Adrenal gland (tissue), 12 donors: ENCODE measurements around the gene AOC1. TPM values are rescaled to one million over a fixed set of nuclear protein-coding genes. Genes with fewer than 3 reads are reported as not detected.

Source experiments
- DNase-seq, 7 donors: peaks; one replicate each; pipeline ENCODE4 v3.0.0-alpha.2; 2019 to 2020
- H3K27ac ChIP-seq, 5 donors: fragments of 200-600 bp; sonication (generic) in 4 of 5; 1 replicate in 3 of 5; 2 replicates in 2 of 5; pipeline versions ENCODE4 v1.5.1 to v1.8.0; 2016 to 2020; ENCODE audit warnings: mild to moderate bottlenecking in 1 of 5
- H3K27me3 ChIP-seq: fragments of 200-600 bp; 2 replicates; pipeline ENCODE4 v1.8.0; 2021
- H3K36me3 ChIP-seq, 2 donors: fragments of 200-600 bp; replicated peaks in 1 of 2; 1 replicate in 1 of 2; 2 replicates in 1 of 2; pipeline versions ENCODE4 v1.5.1 to v1.8.0; 2018 to 2022
- H3K4me1 ChIP-seq, 2 donors: fragments of 200-600 bp; replicated peaks in 1 of 2; 1 replicate in 1 of 2; 2 replicates in 1 of 2; pipeline versions ENCODE4 v1.5.1 to v1.8.0; 2018 to 2021
- H3K4me3 ChIP-seq, 4 donors: fragments of 200-600 bp; sonication (generic) in 3 of 4; one replicate each; pipeline ENCODE4 v1.5.1; 2016 to 2018
- H3K9me3 ChIP-seq, 3 donors: fragments of 200-600 bp; sonication (generic) in 1 of 3; replicated peaks in 1 of 3; 1 replicate in 2 of 3; 2 replicates in 1 of 3; pipeline versions ENCODE4 v1.5.1 to v1.8.0; 2016 to 2021
- WGBS, 4 donors: extraction: QIAGEN DNeasy Blood & Tissue Kit in 2 of 4; methylation state at CpG; one replicate each; pipeline versions ENCODE4 v1.1.5 to v1.1.7; 2013 to 2017; 5-methylcytosine and 5-hydroxymethylcytosine counted together
- intact Hi-C, 2 donors: fragments of 100-400 bp; cut with DNase I; formaldehyde crosslinking; loops; one replicate each; pipeline versions ENCODE4 v1.14.1 to v1.15.0; 2022 to 2023
- polyA plus RNA-seq, 3 donors: library from polyadenylated mRNA; stranded (reverse); fragments of 200-250 nt in 2 of 3; fragments of 350-450 nt in 1 of 3; fragmentation: Illumina TruSeq in 1 of 3; extraction: RNeasy Lipid Tissue Mini Kit (QIAGEN cat#74804) in 1 of 3; gene quantifications; one replicate each; pipeline ENCODE4 v1.2.3, GENCODE V29; 2013 to 2014
- total RNA-seq, 9 donors: library from RNA; depleted of rRNA in 4 of 9; stranded (reverse); fragments of >200 nt in 4 of 9; fragments of 120-200 nt in 1 of 9; fragmentation: NEBNext Ultra II Directional in 1 of 9; extraction: Animal tissue kit (Norgen Biotek cat#: 25700) in 1 of 9; gene quantifications; one replicate each; pipeline versions ENCODE4 v1.1.0 to v1.2.4, GENCODE V29; 2013 to 2023
- TF ChIP-seq, protein P1 (sequence below), 6 experiments: fragments of 450-650 bp in 4 of 6; fragments of 200-600 bp in 2 of 6; sonication (generic) in 1 of 6; IDR thresholded peaks; 1 replicate in 5 of 6; 2 replicates in 1 of 6; pipeline versions ENCODE4 v1.5.1 to v1.8.0; 2016 to 2021; ENCODE audit warnings: antibody characterized with exemption in 6 of 6, mild to moderate bottlenecking in 2 of 6, moderate library complexity in 1 of 6
- donor health status: healthy with polysubstance abuse.
- donor health status: Bipolar disorder and iron deficiency.
- donor health status: DM: yes; HTN: yes; CAD: no.
- donor health status: DM: no; HTN: no; CAD: no.
- donor health status: DM: no; HTN: no; CAD: no.
- donor health status: DM: yes; HTN: yes; CAD: no.

The AOC1 gene
- total and polyA plus RNA-seq, 12 donors = 0.10 to 0.32 (median 0.15) TPM; not detected in 7

DNA sequence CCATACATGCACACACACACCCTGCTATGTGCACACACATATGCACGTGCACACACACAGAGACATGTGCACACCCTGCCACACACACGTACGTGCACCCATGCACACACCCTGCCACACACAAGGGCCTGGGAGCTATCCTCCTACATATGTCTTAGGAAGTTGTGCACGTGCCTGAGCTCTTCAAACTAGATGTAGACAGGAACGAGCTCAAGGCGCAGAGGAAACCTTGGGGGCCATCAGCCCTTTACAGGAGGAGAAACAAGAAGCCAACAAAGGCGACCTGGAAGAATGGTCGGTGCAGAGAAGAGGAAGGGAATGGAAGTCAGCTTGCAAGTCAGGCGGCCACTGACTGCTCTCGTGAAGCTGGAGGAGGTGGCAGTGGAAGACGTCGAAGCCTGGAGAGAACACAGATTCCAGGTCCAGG lies 58.7 kb downstream of the AOC1 start:
- intact Hi-C loops = no loop called here
- 70 to 77% (median 73%) methylated on average over 12 of the region's 12 CpGs for WGBS, 4 donors

More for the DNA sequence above, 58.7 kb downstream of the AOC1 start:
- no peaks in the 10 kb centered on the region for H3K27me3 ChIP-seq
- no peak overlapping the region for H3K4me3 ChIP-seq
- TF ChIP-seq, protein P1, sequence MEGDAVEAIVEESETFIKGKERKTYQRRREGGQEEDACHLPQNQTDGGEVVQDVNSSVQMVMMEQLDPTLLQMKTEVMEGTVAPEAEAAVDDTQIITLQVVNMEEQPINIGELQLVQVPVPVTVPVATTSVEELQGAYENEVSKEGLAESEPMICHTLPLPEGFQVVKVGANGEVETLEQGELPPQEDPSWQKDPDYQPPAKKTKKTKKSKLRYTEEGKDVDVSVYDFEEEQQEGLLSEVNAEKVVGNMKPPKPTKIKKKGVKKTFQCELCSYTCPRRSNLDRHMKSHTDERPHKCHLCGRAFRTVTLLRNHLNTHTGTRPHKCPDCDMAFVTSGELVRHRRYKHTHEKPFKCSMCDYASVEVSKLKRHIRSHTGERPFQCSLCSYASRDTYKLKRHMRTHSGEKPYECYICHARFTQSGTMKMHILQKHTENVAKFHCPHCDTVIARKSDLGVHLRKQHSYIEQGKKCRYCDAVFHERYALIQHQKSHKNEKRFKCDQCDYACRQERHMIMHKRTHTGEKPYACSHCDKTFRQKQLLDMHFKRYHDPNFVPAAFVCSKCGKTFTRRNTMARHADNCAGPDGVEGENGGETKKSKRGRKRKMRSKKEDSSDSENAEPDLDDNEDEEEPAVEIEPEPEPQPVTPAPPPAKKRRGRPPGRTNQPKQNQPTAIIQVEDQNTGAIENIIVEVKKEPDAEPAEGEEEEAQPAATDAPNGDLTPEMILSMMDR (IDR thresholded peaks at IDR 0.05) = no peak
- H3K9me3 ChIP-seq = no peaks in the 10 kb centered on the region
- H3K27ac ChIP-seq = no peak overlapping the region
- no peaks in the 10 kb centered on the region for H3K4me1 ChIP-seq
- no peak for DNase-seq
- H3K36me3 ChIP-seq = no peaks in the 10 kb centered on the region

Other genes with a start within 250 kb of the AOC1 start
- gene GIMAP6, start 220.1 kb upstream of the AOC1 start, total RNA-seq = 10 to 100 TPM; 12.6 to 50.6 (median 27.6) TPM
- gene GIMAP6, start 220.1 kb upstream of the AOC1 start, polyA plus RNA-seq = 10 to 100 TPM in 2 of 3 donors, 1 to 10 TPM in 1; 9.9 to 12.9 (median 11.0) TPM
- gene GIMAP2, start 166.8 kb upstream of the AOC1 start, total RNA-seq = 10 to 100 TPM in 7 of 9 donors, 1 to 10 TPM in 2; 6.6 to 23.6 (median 15.4) TPM
- gene GIMAP2, start 166.8 kb upstream of the AOC1 start, polyA plus RNA-seq = 10 to 100 TPM in 1 of 3 donors, 1 to 10 TPM in 2; 5.2 to 10.9 (median 7.8) TPM
- 10 to 100 TPM in 1 of 9 donors, 1 to 10 TPM in 8; 1.6 to 11.2 (median 6.6) TPM for gene GIMAP1, start 135.9 kb upstream of the AOC1 start, total RNA-seq
- 1 to 10 TPM; 1.5 to 4.7 (median 4.2) TPM for gene GIMAP1, start 135.9 kb upstream of the AOC1 start, polyA plus RNA-seq
- gene GIMAP5, start 115.1 kb upstream of the AOC1 start, total RNA-seq = 10 to 100 TPM in 8 of 9 donors, 1 to 10 TPM in 1; 7.9 to 65.0 (median 18.9) TPM
- gene GIMAP5, start 115.1 kb upstream of the AOC1 start, polyA plus RNA-seq = 10 to 100 TPM; 13.2 to 32.9 (median 29.7) TPM
- gene TMEM176B, start 52.2 kb upstream of the AOC1 start, total RNA-seq = 10 to 100 TPM in 8 of 9 donors, 1 to 10 TPM in 1; 1.8 to 99.1 (median 39.7) TPM
- 10 to 100 TPM; 12.0 to 33.6 (median 12.6) TPM for gene TMEM176B, start 52.2 kb upstream of the AOC1 start, polyA plus RNA-seq
- 10 to 100 TPM in 8 of 9 donors, under 1 TPM in 1; 0.78 to 70.9 (median 28.0) TPM for gene TMEM176A, start 51.7 kb upstream of the AOC1 start, total RNA-seq
- gene TMEM176A, start 51.7 kb upstream of the AOC1 start, polyA plus RNA-seq = 10 to 100 TPM; 14.6 to 46.4 (median 15.7) TPM
- 10 to 100 TPM in 1 of 9 donors, 1 to 10 TPM in 8; 1.1 to 10.7 (median 4.7) TPM for gene KCNH2, start 125.8 kb downstream of the AOC1 start, total RNA-seq
- 10 to 100 TPM in 1 of 3 donors, 1 to 10 TPM in 2; 4.5 to 18.7 (median 6.8) TPM for gene KCNH2, start 125.8 kb downstream of the AOC1 start, polyA plus RNA-seq
- 10 to 100 TPM in 7 of 9 donors, 1 to 10 TPM in 2; 5.0 to 26.5 (median 15.4) TPM for gene NOS3, start 138.5 kb downstream of the AOC1 start, total RNA-seq
- gene NOS3, start 138.5 kb downstream of the AOC1 start, polyA plus RNA-seq = 10 to 100 TPM in 2 of 3 donors, 1 to 10 TPM in 1; 2.2 to 23.3 (median 14.9) TPM
- under 1 TPM in 7 of 9 donors, not detected in 2; 0.23 to 0.74 (median 0.39) TPM for gene ATG9B, start 172.0 kb downstream of the AOC1 start, total RNA-seq
- 1 to 10 TPM in 2 of 3 donors, under 1 TPM in 1; 0.53 to 7.8 (median 2.1) TPM for gene ATG9B, start 172.0 kb downstream of the AOC1 start, polyA plus RNA-seq
- gene ABCB8, start 175.9 kb downstream of the AOC1 start, total RNA-seq = 10 to 100 TPM; 18.6 to 62.3 (median 51.5) TPM
- gene ABCB8, start 175.9 kb downstream of the AOC1 start, polyA plus RNA-seq = 10 to 100 TPM; 15.5 to 57.4 (median 50.8) TPM
- gene ASIC3, start 196.0 kb downstream of the AOC1 start, total RNA-seq = 1 to 10 TPM in 4 of 9 donors, under 1 TPM in 4, not detected in 1; 0.24 to 2.3 (median 1.1) TPM
- 10 to 100 TPM in 2 of 3 donors, 1 to 10 TPM in 1; 1.2 to 32.7 (median 10.0) TPM for gene ASIC3, start 196.0 kb downstream of the AOC1 start, polyA plus RNA-seq
- 10 to 100 TPM; 15.4 to 29.8 (median 23.5) TPM for gene CDK5, start 205.4 kb downstream of the AOC1 start, total RNA-seq
- gene CDK5, start 205.4 kb downstream of the AOC1 start, polyA plus RNA-seq = 10 to 100 TPM; 15.8 to 19.3 (median 15.9) TPM
- 100 to 1,000 TPM in 7 of 9 donors, 10 to 100 TPM in 2; 40.8 to 179 (median 146) TPM for gene SLC4A2, start 207.1 kb downstream of the AOC1 start, total RNA-seq
- 100 to 1,000 TPM in 2 of 3 donors, 10 to 100 TPM in 1; 31.5 to 258 (median 157) TPM for gene SLC4A2, start 207.1 kb downstream of the AOC1 start, polyA plus RNA-seq
- gene FASTK, start 228.3 kb downstream of the AOC1 start, total RNA-seq = 100 to 1,000 TPM in 1 of 9 donors, 10 to 100 TPM in 8; 42.0 to 112 (median 82.8) TPM
- gene FASTK, start 228.3 kb downstream of the AOC1 start, polyA plus RNA-seq = 100 to 1,000 TPM in 2 of 3 donors, 10 to 100 TPM in 1; 21.4 to 516 (median 281) TPM
- 10 to 100 TPM; 25.4 to 74.6 (median 41.1) TPM for gene TMUB1, start 231.0 kb downstream of the AOC1 start, total RNA-seq
- gene TMUB1, start 231.0 kb downstream of the AOC1 start, polyA plus RNA-seq = 100 to 1,000 TPM in 2 of 3 donors, 1 to 10 TPM in 1; 5.2 to 152 (median 101) TPM
- 100 to 1,000 TPM in 1 of 9 donors, 10 to 100 TPM in 8; 17.2 to 105 (median 49.1) TPM for gene AGAP3, start 234.0 kb downstream of the AOC1 start, total RNA-seq
- 100 to 1,000 TPM in 2 of 3 donors, 10 to 100 TPM in 1; 18.3 to 236 (median 111) TPM for gene AGAP3, start 234.0 kb downstream of the AOC1 start, polyA plus RNA-seq